PC-9 (cell line): ENCODE data around the gene AGAP3. TPM values are rescaled to one million over a fixed set of nuclear protein-coding genes. Genes with fewer than 3 reads are reported as not detected.

Experiments used
- BruUV-seq: library from RNA; stranded (reverse); fragments of 400-500 nt; replicated peaks from 2 replicates; lab custom pipeline; 2021; lab: Mats Ljungman, UMichigan
- CTCF ChIA-PET: fragments of 300-600 bp; sonication (Branson Sonifier 250); formaldehyde crosslinking; loops from one replicate; lab custom pipeline; 2022; ENCODE audit warnings: antibody characterized with exemption; lab: Charles Lee
- POLR2A ChIA-PET: fragments of 300-600 bp; sonication (Branson Sonifier 250); formaldehyde crosslinking; loops from one replicate; lab custom pipeline; 2022; ENCODE audit warnings: antibody characterized with exemption; ENCODE audit not compliant: unreplicated experiment; lab: Charles Lee
- DNase-seq, 2 experiments: peaks; one replicate each; pipeline versions ENCODE4 v3.0.0 to v3.0.0-alpha.2; 2015 to 2022; ENCODE audit warnings: mixed read lengths in 1 of 2
- H2AFZ ChIP-seq: fragments of 200-600 bp; sonication (generic); 2 replicates; pipeline ENCODE4 v1.8.1; 2017; ENCODE audit warnings: antibody characterized with exemption
- H3F3A ChIP-seq: fragments of 200-600 bp; sonication (generic); 2 replicates; pipeline ENCODE4 v1.8.1; 2017; ENCODE audit warnings: antibody characterized with exemption, mild to moderate bottlenecking, low read depth; ENCODE audit not compliant: insufficient read depth
- H3K27ac ChIP-seq: fragments of 200-600 bp; sonication (generic); 2 replicates; pipeline ENCODE4 v1.6.1; 2016; ENCODE audit warnings: mixed run types
- H3K27me3 ChIP-seq: fragments of 200-600 bp; sonication (generic); 2 replicates; pipeline ENCODE4 v1.6.1; 2016; ENCODE audit warnings: low read depth, mixed run types; ENCODE audit not compliant: insufficient read depth
- H3K36me3 ChIP-seq: fragments of 200-600 bp; sonication (generic); 2 replicates; pipeline ENCODE4 v1.6.1; 2016; ENCODE audit warnings: low read depth, mixed run types
- H3K4me1 ChIP-seq: fragments of 200-600 bp; sonication (generic); replicated peaks from 2 replicates; pipeline ENCODE4 v1.6.1; 2016; ENCODE audit warnings: mixed run types; ENCODE audit not compliant: insufficient read depth
- H3K4me2 ChIP-seq: fragments of 200-600 bp; sonication (generic); 2 replicates; pipeline ENCODE4 v1.6.1; 2017; ENCODE audit warnings: mixed run types
- H3K4me3 ChIP-seq: fragments of 200-600 bp; sonication (generic); 2 replicates; pipeline ENCODE4 v1.6.1; 2016; ENCODE audit warnings: mixed run types
- H3K79me2 ChIP-seq: fragments of 200-600 bp; sonication (generic); 2 replicates; pipeline ENCODE4 v1.6.1; 2017; ENCODE audit warnings: low read depth, mixed run types
- H3K9me2 ChIP-seq: fragments of 200-600 bp; sonication (generic); 2 replicates; pipeline ENCODE4 v1.8.1; 2017; ENCODE audit warnings: mild to moderate bottlenecking; ENCODE audit not compliant: insufficient read depth
- H3K9me3 ChIP-seq: fragments of 200-600 bp; sonication (generic); 2 replicates; pipeline ENCODE4 v1.8.1; 2016; ENCODE audit warnings: low read depth; ENCODE audit not compliant: insufficient read depth
- H4K20me1 ChIP-seq: fragments of 200-600 bp; sonication (generic); 2 replicates; pipeline ENCODE4 v1.8.1; 2017; ENCODE audit not compliant: insufficient read depth
- CTCF ChIP-seq: fragments of 200-600 bp; sonication (generic); conservative IDR thresholded peaks from 2 replicates; pipeline ENCODE4 v1.6.1; 2017; ENCODE audit warnings: mixed run types, antibody characterized with exemption, mild to moderate bottlenecking, moderate library complexity
- EZH2 ChIP-seq: fragments of 200-600 bp; sonication (generic); IDR thresholded peaks from 2 replicates; pipeline ENCODE4 v1.8.0; 2017; ENCODE audit warnings: antibody characterized with exemption, low read depth
- intact Hi-C: fragments of 100-400 bp; cut with micrococcal nuclease; formaldehyde crosslinking; loops from one replicate; pipeline ENCODE4 v1.10.0; 2022; ENCODE audit not compliant: unreplicated experiment
- total RNA-seq: library from RNA; stranded (reverse); gene quantifications from 2 replicates; pipeline ENCODE4 v1.2.3, GENCODE V29; 2021

AGAP3 gene
- total RNA-seq, 1 experiment from 2014 or later, result 103 TPM

- H3K27ac ChIP-seq, result peak overlapping the region; percentile 41
- peaks cover 27% of the 10 kb centered on the region for H3K79me2 ChIP-seq
- TF ChIP-seq CTCF (no peak), EZH2 (no peak)
- peak; percentile 99 to 100 for DNase-seq
- POLR2A ChIA-PET, result interaction anchor here (0.6 to 1.0 kb wide), 4 partner anchors 20 to 34 kb away, joined by 3 to 8 read pairs (median 4); partner anchors contain the start of genes ABCB8 and ATG9B
- TSS peak; percentile 75 for BruUV-seq
- H3K27me3 ChIP-seq, result no peaks in the 10 kb centered on the region
- no peaks in the 10 kb centered on the region for H3K9me3 ChIP-seq
- peaks cover 43% of the 10 kb centered on the region for H3K4me1 ChIP-seq
- CTCF ChIA-PET, result no interaction called here
- H3F3A ChIP-seq, result peaks cover 42% of the 10 kb centered on the region; the same call in 1 of the 2 replicates
- no peaks in the 10 kb centered on the region; the same call in 1 of the 2 replicates for H4K20me1 ChIP-seq
- peak overlapping the region; percentile 98 for H3K4me2 ChIP-seq
- H2AFZ ChIP-seq, result peak overlapping the region; percentile 88
- intact Hi-C loops, result loop anchor here (1.0 kb wide), 6 partner anchors 19 to 169 kb away; partner anchors contain the start of genes ABCB8, ABCF2 and AGAP3
- H3K4me3 ChIP-seq, result peak overlapping the region; percentile 82
- H3K9me2 ChIP-seq, result no peaks in the 10 kb centered on the region
- no peaks in the 10 kb centered on the region for H3K36me3 ChIP-seq
Measured at GRCh38 chr7:151057989-151058780, 28.1 kb upstream of the AGAP3 start.

GRCh38 chr7:151058781-151059366 is 27.4 kb upstream of the AGAP3 start:
- ChIA-PET POLR2A (interaction anchor here (0.6 to 0.7 kb wide), 3 partner anchors 21 to 35 kb away, joined by 3 to 8 read pairs (median 6); partner anchors contain the start of gene ATG9B), CTCF (no interaction called here)
- Histone ChIP-seq H3K4me1 (peaks cover 50% of the 10 kb centered on the region), H2AFZ (peak overlapping the region; percentile 79), H4K20me1 (peaks cover 6% of the 10 kb centered on the region), H3K79me2 (peaks cover 33% of the 10 kb centered on the region), H3K27me3 (no peaks in the 10 kb centered on the region), H3K9me3 (no peaks in the 10 kb centered on the region), H3K4me2 (peak overlapping the region; percentile 93), H3K4me3 (peak overlapping the region; percentile 82), H3K27ac (peak overlapping the region; percentile 41), H3K36me3 (no peaks in the 10 kb centered on the region), H3K9me2 (no peaks in the 10 kb centered on the region), H3F3A (peaks cover 49% of the 10 kb centered on the region; the same call in 1 of the 2 replicates)
- BruUV-seq, result TSS peak; percentile 61
- TF ChIP-seq CTCF (no peak), EZH2 (no peak)
- intact Hi-C loops, result loop anchor here (1.0 kb wide), 6 partner anchors 20 to 168 kb away; partner anchors contain the start of genes ABCB8, ABCF2 and AGAP3
- no peak for DNase-seq

GRCh38 chr7:151059367-151060112 is 26.7 kb upstream of the AGAP3 start, which contains the start of gene SLC4A2:
Gene SLC4A2 (plus strand): TSS chr7:151059589. CDS start chr7:151061988, 2,399 bp downstream.
- peak within 1 kb of the TSS; percentile 79 for H2AFZ ChIP-seq
- no peaks in the 10 kb centered on the region for H3K9me3 ChIP-seq
- no TSS peak for BruUV-seq
- TF ChIP-seq CTCF (peak; percentile 78), EZH2 (no peak)
- H3K4me3 ChIP-seq, result peak within 1 kb of the TSS; percentile 82
- intact Hi-C loops, result loop anchor here (1.0 kb wide), 1 partner anchor 21 kb away; the partner anchor contains the start of gene FASTK
- H3K36me3 ChIP-seq, result no peaks in the 10 kb centered on the region
- H3K4me1 ChIP-seq, result peaks cover 50% of the 10 kb centered on the region
- peak within 1 kb of the TSS; percentile 41 for H3K27ac ChIP-seq
- ChIA-PET POLR2A (no interaction called here), CTCF (interaction anchor here (0.7 kb wide), 1 partner anchor 25 kb away, joined by 3 read pairs; no protein-coding TSS in a partner anchor)
- peak within 1 kb of the TSS; percentile 93 for H3K4me2 ChIP-seq
- peaks cover 9% of the 10 kb centered on the region for H4K20me1 ChIP-seq
- peak in 1 of 2 experiments; percentile 87 for DNase-seq
- no peaks in the 10 kb centered on the region for H3K27me3 ChIP-seq
- H3K79me2 ChIP-seq, result peaks cover 38% of the 10 kb centered on the region
- peaks cover 50% of the 10 kb centered on the region; the same call in 1 of the 2 replicates for H3F3A ChIP-seq
- no peaks in the 10 kb centered on the region for H3K9me2 ChIP-seq
